H9 (cell line): Measurements from ENCODE around the gene NLRC3. TPM values are rescaled to one million over a fixed set of nuclear protein-coding genes. Genes with fewer than 3 reads are reported as not detected.

Experiments used
- DNase-seq: peaks from one replicate; pipeline ENCODE4 v3.0.0-alpha.2; 2017
- H2AFZ ChIP-seq: one replicate; pipeline ENCODE4 v1.6.1; 2013; ENCODE audit warnings: mild to moderate bottlenecking, low read length, control low read depth, moderate library complexity
- H2AK5ac ChIP-seq: 2 replicates; pipeline ENCODE4 v1.6.1; 2013; ENCODE audit warnings: low read length, control low read depth, mixed read lengths; ENCODE audit not compliant: insufficient read length
- H2BK120ac ChIP-seq: one replicate; pipeline ENCODE4 v1.6.1; 2013; ENCODE audit warnings: low read depth, mild to moderate bottlenecking, low read length, control low read depth, inconsistent platforms; ENCODE audit not compliant: poor library complexity, severe bottlenecking
- H2BK12ac ChIP-seq: 2 replicates; pipeline ENCODE4 v1.6.1; 2013; ENCODE audit warnings: low read length, control low read depth, mixed read lengths, low read depth; ENCODE audit not compliant: insufficient read length
- H2BK15ac ChIP-seq: 2 replicates; pipeline ENCODE4 v1.6.1; 2013; ENCODE audit warnings: low read depth, low read length, control low read depth
- H2BK20ac ChIP-seq: one replicate; pipeline ENCODE4 v1.6.1; 2013; ENCODE audit warnings: low read depth, mild to moderate bottlenecking, low read length, control low read depth, inconsistent platforms; ENCODE audit not compliant: poor library complexity, severe bottlenecking
- H2BK5ac ChIP-seq: 2 replicates; pipeline ENCODE4 v1.6.1; 2013; ENCODE audit warnings: low read length, control low read depth, mixed read lengths; ENCODE audit not compliant: insufficient read length
- H3K14ac ChIP-seq: 2 replicates; pipeline ENCODE4 v1.6.1; 2013; ENCODE audit warnings: low read length, control low read depth; ENCODE audit not compliant: insufficient read depth
- H3K18ac ChIP-seq: 2 replicates; pipeline ENCODE4 v1.6.1; 2013; ENCODE audit warnings: low read depth, mild to moderate bottlenecking, mixed read lengths, low read length, control low read depth; ENCODE audit not compliant: insufficient read length
- H3K23ac ChIP-seq: 2 replicates; pipeline ENCODE4 v1.6.1; 2013; ENCODE audit warnings: low read length, control low read depth, mixed read lengths, low read depth; ENCODE audit not compliant: insufficient read length
- H3K23me2 ChIP-seq: 2 replicates; pipeline ENCODE4 v1.6.1; 2013; ENCODE audit warnings: low read depth, mild to moderate bottlenecking, mixed read lengths, low read length, control low read depth; ENCODE audit not compliant: insufficient read length, poor library complexity, severe bottlenecking
- H3K27ac ChIP-seq: 2 replicates; pipeline ENCODE4 v1.5.1; 2013; ENCODE audit warnings: low read length, control low read depth, mixed read lengths, low read depth; ENCODE audit not compliant: insufficient read length
- H3K27me3 ChIP-seq: 2 replicates; pipeline ENCODE4 v1.6.1; 2013; ENCODE audit warnings: low read length, control low read depth, inconsistent platforms; ENCODE audit not compliant: insufficient read depth
- H3K4ac ChIP-seq: 2 replicates; pipeline ENCODE4 v1.6.1; 2013; ENCODE audit warnings: low read depth, mild to moderate bottlenecking, control low read depth, inconsistent platforms, low read length, moderate library complexity
- H3K4me1 ChIP-seq: 2 replicates; pipeline ENCODE4 v1.6.1; 2013; ENCODE audit warnings: low read length, control low read depth, inconsistent platforms; ENCODE audit not compliant: insufficient read depth
- H3K4me2 ChIP-seq: 2 replicates; pipeline ENCODE4 v1.6.1; 2013; ENCODE audit warnings: low read length, control low read depth, mixed read lengths; ENCODE audit not compliant: insufficient read length, insufficient read depth
- H3K56ac ChIP-seq: 2 replicates; pipeline ENCODE4 v1.6.1; 2013; ENCODE audit warnings: low read depth, mild to moderate bottlenecking, mixed read lengths, low read length, control low read depth; ENCODE audit not compliant: insufficient read length
- H3K79me1 ChIP-seq: 2 replicates; pipeline ENCODE4 v1.6.1; 2013; ENCODE audit warnings: low read depth, mild to moderate bottlenecking, moderate library complexity, low read length, control low read depth, inconsistent platforms; ENCODE audit not compliant: insufficient read depth, poor library complexity, severe bottlenecking
- H3K79me2 ChIP-seq: 2 replicates; pipeline ENCODE4 v1.6.1; 2013; ENCODE audit warnings: low read length, control low read depth, inconsistent platforms; ENCODE audit not compliant: insufficient read depth
- H3K9ac ChIP-seq: 2 replicates; pipeline ENCODE4 v1.6.1; 2013; ENCODE audit warnings: low read length, control low read depth, mixed read lengths; ENCODE audit not compliant: insufficient read length; ENCODE audit errors: extremely low read depth
- H3K9me3 ChIP-seq: one replicate; pipeline ENCODE4 v1.6.1; 2013; ENCODE audit warnings: low read depth, low read length, inconsistent platforms; ENCODE audit not compliant: control insufficient read depth
- H3T11ph ChIP-seq: one replicate; pipeline ENCODE4 v1.6.1; 2013; ENCODE audit warnings: mild to moderate bottlenecking, low read length, control low read depth, inconsistent platforms
- H4K20me1 ChIP-seq: one replicate; pipeline ENCODE4 v1.6.1; 2013; ENCODE audit not compliant: control insufficient read depth, insufficient read length, insufficient read depth
- H4K5ac ChIP-seq: 2 replicates; pipeline ENCODE4 v1.6.1; 2013; ENCODE audit warnings: low read depth, mild to moderate bottlenecking, mixed read lengths, low read length, control low read depth; ENCODE audit not compliant: insufficient read length
- H4K8ac ChIP-seq: replicated peaks from 2 replicates; pipeline ENCODE4 v1.6.1; 2013; ENCODE audit warnings: low read length, control low read depth, mixed read lengths, low read depth; ENCODE audit not compliant: insufficient read length
- H4K91ac ChIP-seq: 2 replicates; pipeline ENCODE4 v1.6.1; 2013; ENCODE audit warnings: low read depth, mild to moderate bottlenecking, moderate library complexity, mixed read lengths, low read length, control low read depth; ENCODE audit not compliant: insufficient read length
- H3K27ac Mint-ChIP-seq, 3 experiments: 2 replicates in 2 of 3; 3 replicates in 1 of 3; pipeline ENCODE4 v1.8.0; 2020 to 2021; ENCODE audit warnings: mixed read lengths in 3 of 3, mild to moderate bottlenecking in 1 of 3, moderate library complexity in 1 of 3
- H3K27me3 Mint-ChIP-seq: 2 replicates; pipeline ENCODE4 v1.8.0; 2021; ENCODE audit warnings: low read depth, mild to moderate bottlenecking, moderate library complexity, mixed read lengths
- H3K36me3 Mint-ChIP-seq, 3 experiments: 2 replicates in 2 of 3; 3 replicates in 1 of 3; pipeline ENCODE4 v1.8.0; 2020 to 2021; ENCODE audit warnings: low read depth in 3 of 3, mixed read lengths in 3 of 3; ENCODE audit not compliant: insufficient read depth in 1 of 3
- H3K4me1 Mint-ChIP-seq, 2 experiments: 2 replicates each; pipeline ENCODE4 v1.8.0; 2020; ENCODE audit warnings: mixed read lengths in 2 of 2
- H3K4me3 Mint-ChIP-seq, 2 experiments: 2 replicates in 1 of 2; 3 replicates in 1 of 2; pipeline ENCODE4 v1.8.0; 2020 to 2021; ENCODE audit warnings: mild to moderate bottlenecking in 2 of 2, mixed read lengths in 2 of 2, moderate library complexity in 1 of 2
- H3K9me3 Mint-ChIP-seq, 2 experiments: 2 replicates in 1 of 2; 3 replicates in 1 of 2; pipeline ENCODE4 v1.8.0; 2020; ENCODE audit warnings: mild to moderate bottlenecking in 2 of 2, mixed read lengths in 2 of 2, moderate library complexity in 1 of 2
- CTCF ChIP-seq: fragments of 200-600 bp; sonication (generic); conservative IDR thresholded peaks from 3 replicates; pipeline ENCODE4 v1.8.0; 2021; ENCODE audit warnings: antibody characterized with exemption, mild to moderate bottlenecking
- WGBS: extraction: QIAGEN DNeasy Blood & Tissue Kit; methylation state at CpG from one replicate; pipeline ENCODE4 v1.1.7; 2013; ENCODE audit warnings: missing lambda C conversion rate, low lambda C conversion rate, mixed read lengths; ENCODE audit not compliant: insufficient read length; ENCODE audit errors: extremely low coverage; 5-methylcytosine and 5-hydroxymethylcytosine counted together
- total RNA-seq: library from RNA; stranded (reverse); gene quantifications from 2 replicates; pipeline ENCODE4 v1.2.1, GENCODE V29; 2021

The NLRC3 gene
- total RNA-seq, 1 experiment from 2014 or later: 0.44 TPM

GRCh38 chr16:3611146-3611975 is 34.2 kb upstream of the NLRC3 start, which contains the start of gene SLX4:
Gene SLX4, minus strand, starts transcription at chr16:3611606. Its CDS starts 2,642 bp downstream, at chr16:3608964.
- Histone ChIP-seq H4K5ac (no peak within 1 kb of the TSS), H3K9ac (peak within 1 kb of the TSS; percentile 40), H3K14ac (no peak within 1 kb of the TSS), H4K91ac (no peak within 1 kb of the TSS), H4K8ac (no peak within 1 kb of the TSS), H2BK15ac (no peak within 1 kb of the TSS), H3T11ph (no peak within 1 kb of the TSS), H3K4ac (no peak within 1 kb of the TSS), H2AFZ (no peak within 1 kb of the TSS), H3K79me2 (peaks cover 7% of the 10 kb centered on the region), H3K23ac (no peak within 1 kb of the TSS), H3K4me1 (no peaks in the 10 kb centered on the region), H3K9me3 (no peaks in the 10 kb centered on the region), H3K79me1 (peaks cover 3% of the 10 kb centered on the region), H3K27ac (no peak within 1 kb of the TSS), H2AK5ac (no peak within 1 kb of the TSS), H2BK120ac (no peak within 1 kb of the TSS), H3K4me2 (peak within 1 kb of the TSS; percentile 87), H3K27me3 (no peaks in the 10 kb centered on the region), H3K56ac (no peak within 1 kb of the TSS), H2BK20ac (no peak within 1 kb of the TSS), H3K23me2 (peaks cover 4% of the 10 kb centered on the region), H4K20me1 (no peaks in the 10 kb centered on the region), H2BK5ac (no peak within 1 kb of the TSS), H2BK12ac (no peak within 1 kb of the TSS), H3K18ac (no peak within 1 kb of the TSS)
- no CpG with 5 or more reads among the region's 86 CpGs for WGBS
- Mint-ChIP-seq H3K4me1 (peaks cover 22 to 23% of the 10 kb centered on the region in 2 experiments), H3K27me3 (no peaks in the 10 kb centered on the region), H3K9me3 (no peaks in the 10 kb centered on the region), H3K4me3 (peak within 1 kb of the TSS; percentile 100), H3K36me3 (peaks cover 3 to 22% (median 19%) of the 10 kb centered on the region in 3 experiments; a peak in 6 of 7 replicates), H3K27ac (peak within 1 kb of the TSS; percentile 93 to 99 (median 99))
- no peak for TF ChIP-seq CTCF
- peak; percentile 91 for DNase-seq
